NCI-H1048 (cell line): Measurements from ENCODE around the gene SEPHS1.
A peak's percentile ranks its signal among the peaks of the same experiment; 100 is the strongest.
"Not testable (repeated sequence)": the region's sequence is repeated elsewhere in the genome, so short reads cannot be mapped to it uniquely, and the experiment has no call there.

Experiments
- DNase-seq: peaks from one replicate; lab custom pipeline; 2025; lab: John Stamatoyannopoulos, UW

The SEPHS1 gene, protein sequence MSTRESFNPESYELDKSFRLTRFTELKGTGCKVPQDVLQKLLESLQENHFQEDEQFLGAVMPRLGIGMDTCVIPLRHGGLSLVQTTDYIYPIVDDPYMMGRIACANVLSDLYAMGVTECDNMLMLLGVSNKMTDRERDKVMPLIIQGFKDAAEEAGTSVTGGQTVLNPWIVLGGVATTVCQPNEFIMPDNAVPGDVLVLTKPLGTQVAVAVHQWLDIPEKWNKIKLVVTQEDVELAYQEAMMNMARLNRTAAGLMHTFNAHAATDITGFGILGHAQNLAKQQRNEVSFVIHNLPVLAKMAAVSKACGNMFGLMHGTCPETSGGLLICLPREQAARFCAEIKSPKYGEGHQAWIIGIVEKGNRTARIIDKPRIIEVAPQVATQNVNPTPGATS

DNA sequence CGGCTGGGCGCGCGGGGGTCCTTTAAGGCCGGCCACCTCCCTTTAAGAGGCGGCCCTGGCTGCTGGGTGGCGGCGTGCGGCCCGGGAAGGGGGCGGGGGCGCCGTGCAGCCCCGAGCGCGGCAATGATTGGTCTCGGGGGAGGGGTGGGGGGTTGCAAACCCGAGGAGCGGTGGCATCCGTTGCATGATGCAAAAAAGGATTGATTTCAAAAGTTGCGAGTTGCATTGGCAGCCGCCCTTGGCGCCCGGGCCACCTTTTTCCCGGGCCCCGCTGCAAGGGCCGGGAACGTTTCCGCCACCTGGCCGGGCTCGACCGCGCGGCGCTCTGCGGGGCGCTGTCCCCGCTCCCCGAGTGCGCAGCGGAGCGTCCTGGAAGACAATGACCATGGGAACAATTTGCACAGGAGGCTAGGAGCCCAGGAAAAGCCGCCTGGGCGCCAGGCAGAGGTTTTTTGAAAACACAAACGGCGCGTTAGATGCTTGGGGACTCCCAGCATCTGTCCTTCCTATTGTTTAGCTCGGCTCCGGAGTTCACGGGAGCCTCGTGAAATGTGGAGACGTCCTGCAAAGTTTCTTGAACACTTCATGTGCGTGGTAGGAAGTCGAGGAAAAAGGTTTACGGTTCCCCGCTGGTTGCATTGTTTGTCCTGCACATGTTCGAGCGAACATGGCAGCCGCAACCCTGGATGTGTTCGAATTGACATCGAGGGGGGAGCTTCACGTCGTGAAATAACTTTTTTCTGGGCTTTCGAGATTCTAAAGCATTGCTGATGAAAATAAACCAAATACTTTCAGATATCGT, at the start of gene SEPHS1:
Gene SEPHS1, minus strand, starts transcription at position 78 of the 802 bp plus-strand sequence. CDS start 3,343 bp downstream, outside the sequence.
- DNase-seq: peak; percentile 78

DNA sequence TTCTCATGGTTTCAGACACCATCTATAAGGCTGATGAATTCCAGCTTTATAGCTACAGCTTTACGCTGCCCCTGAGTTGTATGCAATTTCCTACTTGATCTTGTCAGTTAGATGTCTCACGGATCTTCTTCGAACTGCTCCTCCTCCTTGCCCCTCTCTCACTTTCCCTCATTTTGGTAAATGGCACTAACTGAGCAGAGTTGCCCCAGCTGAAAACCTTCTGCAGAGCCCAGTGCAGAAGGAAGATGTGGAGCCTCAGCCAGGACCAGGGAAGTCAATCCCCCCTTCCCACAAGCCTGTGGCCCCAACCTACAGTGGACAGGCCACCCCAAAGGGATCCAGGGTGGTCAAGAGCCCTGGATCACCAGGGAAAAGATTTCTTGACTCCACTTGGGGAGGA, 49.0 kb upstream of the SEPHS1 start:
- DNase-seq: no peak

DNA sequence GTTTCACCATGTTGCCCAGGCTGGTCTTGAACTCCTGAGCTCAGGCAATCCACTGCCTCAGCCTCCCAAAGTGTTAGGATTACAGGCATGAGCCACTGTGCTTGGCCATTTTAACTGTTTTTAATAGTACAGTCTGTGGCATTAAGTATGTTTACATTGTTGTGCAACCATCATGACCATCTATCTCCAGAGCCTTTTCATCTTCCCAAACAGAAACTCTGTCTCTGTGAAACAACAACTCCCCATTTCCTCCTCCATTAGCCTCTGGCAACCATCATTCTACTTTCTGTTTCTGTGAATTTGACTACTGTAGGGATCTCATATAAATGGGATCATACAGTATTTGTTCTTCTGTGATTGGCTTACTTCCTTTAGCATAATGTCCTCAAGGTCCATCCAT, 48.3 kb upstream of the SEPHS1 start:
- no peak for DNase-seq

DNA sequence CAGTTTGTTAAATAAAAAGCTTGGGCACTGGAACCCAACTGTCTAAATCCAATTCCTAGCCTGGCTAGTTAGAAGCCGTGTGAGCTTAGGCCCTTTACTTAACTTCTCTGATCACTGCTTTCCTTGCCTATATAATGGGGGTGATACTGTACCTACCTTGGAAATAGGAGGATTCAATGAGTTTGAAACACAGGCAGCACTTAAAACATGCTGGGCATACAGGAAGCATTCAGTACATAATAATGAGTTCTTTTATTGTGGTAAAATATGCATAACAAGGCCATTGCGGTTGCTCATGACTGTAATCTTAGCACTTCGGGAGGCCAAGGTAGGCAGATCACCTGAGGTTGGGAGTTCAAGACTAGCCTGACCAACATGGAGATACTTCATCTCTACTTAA, 47.4 kb upstream of the SEPHS1 start:
- DNase-seq: no peak

DNA sequence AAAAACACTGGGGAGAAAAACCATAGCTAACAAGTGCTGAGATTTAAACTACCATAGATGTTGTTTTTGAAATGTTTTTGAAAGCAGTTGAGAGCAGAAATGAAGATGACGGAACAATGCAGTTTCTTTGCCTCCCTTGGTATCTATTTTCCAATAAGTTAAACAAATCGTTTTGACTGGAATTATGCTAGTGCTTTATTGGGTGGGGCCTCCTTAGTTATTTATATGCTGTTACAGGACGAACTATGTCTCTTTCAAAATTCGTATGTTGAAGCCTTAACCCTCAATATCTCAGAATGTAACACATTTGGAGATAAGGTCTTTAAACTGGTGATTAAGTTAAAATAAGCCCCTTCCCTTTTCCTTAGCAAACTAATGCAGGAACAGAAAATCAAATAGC, 45.5 kb upstream of the SEPHS1 start:
- DNase-seq: no peak

DNA sequence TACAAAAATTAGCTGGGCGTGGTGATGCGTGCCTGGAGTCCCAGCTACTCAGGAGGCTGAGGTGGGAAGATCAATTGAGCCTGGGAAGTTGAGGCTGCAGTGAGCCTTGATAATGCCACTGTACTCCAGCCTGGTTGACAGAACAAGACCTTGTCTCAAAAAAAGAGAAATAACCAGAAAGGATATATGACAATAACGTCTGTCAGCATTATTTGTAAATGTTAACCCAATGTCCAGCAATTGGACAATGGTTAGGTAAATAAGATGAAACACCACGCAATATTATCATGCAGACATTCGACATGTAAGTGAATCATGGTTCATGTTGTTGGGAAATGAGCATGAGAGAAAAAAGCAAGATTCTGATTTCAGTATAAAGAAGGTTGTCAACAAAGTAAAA, 44.6 kb upstream of the SEPHS1 start:
- DNase-seq: no peak

DNA sequence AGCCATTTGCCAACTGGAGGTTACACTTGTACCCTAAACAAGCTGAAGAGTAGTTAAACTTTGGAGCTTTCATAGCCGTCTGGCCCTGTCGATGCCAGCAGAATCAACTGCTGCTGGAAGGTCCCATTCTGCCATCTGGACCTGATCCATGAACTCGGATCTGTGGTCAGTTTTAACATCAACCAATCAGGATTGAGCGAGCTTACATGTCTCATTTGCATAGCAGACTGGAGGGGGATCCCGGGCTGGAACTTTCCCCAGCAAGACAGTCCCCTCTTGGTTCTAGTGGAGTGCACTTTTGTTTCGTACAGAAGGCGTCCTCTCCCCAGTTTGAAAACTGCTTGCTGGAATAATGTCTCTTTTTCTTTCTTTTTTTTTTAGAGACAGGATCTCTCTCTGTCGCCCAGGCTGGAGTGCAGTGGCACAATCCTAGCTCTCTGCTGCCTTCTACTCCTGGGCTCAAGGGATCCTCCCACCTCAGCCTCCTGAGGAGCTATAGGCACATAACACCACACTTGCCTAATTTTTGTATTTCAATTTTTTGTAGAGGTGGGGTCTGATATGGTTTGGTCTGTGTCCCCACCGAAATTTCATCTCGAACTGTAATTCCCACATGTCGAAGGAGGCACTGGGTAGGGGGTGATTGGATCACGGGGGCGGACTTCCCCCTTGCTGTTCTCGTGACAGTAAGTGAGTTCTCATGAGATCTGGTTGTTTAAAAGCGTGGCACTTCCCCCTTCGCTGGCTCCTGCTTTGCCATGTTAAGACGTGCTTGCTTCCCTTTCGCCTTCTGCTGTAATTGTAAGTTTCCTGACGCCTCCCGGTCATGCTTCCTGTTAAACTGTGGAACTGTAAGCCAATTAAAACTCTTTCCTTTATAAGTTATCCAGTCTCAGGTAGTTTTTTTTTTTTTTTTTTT, 42.8 kb upstream of the SEPHS1 start:
- no peak for DNase-seq

DNA sequence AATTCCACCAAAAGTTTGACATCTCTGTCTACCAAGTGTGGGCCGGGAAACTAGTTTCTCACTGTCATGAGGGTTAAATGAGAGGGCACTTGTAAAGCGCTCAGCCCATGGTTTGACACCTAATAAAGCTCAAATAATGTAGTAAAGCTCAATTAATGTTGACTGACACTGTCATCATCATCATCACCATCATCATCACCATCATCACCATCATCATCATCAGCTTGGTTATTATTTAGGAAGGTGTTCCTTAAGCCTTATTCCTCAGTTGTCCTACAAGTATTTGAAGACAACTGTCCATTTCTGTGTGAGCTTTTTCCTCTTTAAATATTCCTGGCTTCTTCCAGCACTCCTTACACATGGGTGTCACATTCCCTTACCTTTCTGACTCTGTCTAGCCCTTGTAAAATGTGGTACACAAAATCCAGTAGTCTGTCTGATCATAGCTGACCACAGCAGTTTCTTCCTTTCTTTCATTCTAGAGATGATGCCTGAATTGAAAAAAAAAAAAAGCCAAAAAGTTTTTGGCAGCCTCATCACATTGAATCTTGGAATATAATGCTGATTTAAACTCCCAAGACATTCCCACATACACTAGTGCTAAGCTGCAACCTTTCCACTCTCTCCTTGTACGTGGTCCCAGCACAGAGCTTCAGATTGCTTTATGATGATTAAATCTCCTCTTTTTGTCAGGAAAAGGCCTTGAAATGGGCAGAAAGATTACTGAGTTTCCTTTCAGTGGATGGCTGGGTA, 40.6 kb upstream of the SEPHS1 start:
- DNase-seq: no peak

DNA sequence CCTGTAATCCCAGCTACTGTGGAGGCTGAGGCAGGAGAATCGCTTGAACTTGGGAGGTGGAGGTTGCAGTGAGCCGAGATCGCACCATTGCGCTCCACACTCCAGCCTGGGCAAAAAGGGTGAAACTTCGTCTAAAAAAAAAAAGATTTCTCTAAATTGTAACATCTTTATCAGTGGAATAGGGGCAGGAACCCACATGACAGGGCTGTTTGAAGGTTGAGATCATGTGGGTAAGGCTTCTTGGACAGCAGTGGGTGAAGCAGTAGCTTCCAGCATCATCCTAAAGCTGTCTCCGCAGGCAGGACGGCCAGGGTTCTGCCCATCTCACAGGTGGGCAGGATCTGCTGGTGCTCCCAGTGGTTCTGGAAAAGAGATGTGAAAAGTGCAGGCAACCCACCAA, 37.9 kb upstream of the SEPHS1 start:
- no peak for DNase-seq

DNA sequence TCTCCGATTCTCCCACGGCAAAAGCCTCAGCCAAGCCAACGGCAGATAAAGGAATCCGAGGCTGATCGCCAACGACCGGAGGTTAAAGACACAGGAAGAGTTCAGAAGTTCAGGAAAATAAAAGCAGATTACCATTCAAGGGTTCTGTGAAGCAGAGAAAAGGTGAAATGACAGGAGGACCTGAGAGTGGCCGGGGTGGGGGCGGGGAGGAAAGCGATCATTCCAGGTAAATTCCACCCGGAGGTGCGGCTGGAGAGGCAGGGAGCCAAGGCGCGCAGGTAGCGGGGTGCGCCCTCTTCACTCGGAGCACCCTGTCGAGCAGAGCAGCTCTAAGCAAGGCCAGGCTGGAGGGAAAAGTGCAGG, 35.3 kb upstream of the SEPHS1 start:
- no peak for DNase-seq

DNA sequence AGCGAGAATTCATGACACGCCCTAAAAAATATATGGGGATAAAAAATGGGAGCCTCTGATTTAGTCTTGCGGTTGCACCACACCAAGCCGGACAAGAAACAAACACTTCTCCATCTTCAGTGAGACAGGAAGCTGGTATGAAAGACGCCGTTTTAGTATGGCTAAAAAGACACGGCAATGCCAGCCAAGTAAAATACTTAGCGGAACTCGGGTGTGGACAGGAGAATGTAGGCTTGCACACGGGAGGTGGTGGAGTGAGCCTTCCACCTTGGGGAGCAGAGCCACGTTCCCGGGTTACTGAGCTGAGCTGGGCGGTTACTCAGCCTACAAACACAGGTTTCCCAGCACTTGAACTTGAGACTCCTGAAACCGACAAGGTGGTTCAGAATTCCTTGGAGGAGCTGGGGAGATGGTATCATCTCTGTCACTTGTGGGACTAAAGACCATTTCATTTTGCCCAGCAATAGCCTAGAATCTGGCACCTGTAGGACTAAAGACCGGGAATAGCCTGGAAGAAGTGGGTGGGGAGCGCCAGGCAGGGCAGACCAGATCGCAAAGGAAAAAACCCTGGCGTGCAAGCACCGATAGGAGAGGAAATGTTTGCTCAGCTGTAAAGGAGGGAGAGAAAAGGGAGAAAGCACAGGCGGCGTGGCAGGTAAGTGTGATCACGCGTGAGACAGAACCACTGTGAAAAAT, 34.8 kb upstream of the SEPHS1 start:
- DNase-seq: no peak

DNA sequence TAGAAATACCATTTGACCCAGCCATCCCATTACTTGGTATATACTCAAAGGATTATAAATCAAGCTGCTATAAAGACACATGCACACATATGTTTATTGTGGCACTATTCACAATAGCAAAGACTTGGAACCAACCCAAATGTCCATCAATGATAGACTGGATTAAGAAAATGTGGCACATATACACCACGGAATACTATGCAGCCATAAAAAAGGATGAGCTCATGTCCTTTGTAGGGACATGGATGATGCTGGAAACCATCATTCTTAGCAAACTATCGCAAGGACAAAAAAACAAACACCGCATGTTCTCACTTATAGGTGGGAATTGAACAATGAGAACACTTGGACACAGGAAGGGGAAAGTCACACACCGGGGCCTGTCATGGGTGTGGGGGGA, 31.0 kb upstream of the SEPHS1 start:
- not testable (repeated sequence) for DNase-seq

DNA sequence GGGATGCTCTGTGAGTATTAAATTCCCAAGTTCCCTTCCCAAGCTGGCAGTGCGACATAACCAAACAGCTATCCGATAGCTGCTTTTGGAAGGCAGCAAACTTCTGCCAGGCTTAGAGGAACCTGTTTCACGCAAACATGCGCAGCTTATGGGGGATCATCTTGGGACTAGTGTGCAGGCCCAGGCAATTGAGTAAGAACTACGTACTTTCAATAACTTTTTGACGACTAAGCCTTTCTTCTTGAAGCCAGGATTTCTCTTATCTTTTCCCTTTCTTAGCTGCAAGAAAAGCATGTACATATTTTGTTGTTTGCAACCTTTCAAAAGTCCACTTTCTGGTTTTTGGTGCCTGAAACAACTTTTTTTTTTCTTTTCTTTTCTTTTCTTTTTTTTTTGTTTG, 28.7 kb upstream of the SEPHS1 start:
- no peak for DNase-seq

DNA sequence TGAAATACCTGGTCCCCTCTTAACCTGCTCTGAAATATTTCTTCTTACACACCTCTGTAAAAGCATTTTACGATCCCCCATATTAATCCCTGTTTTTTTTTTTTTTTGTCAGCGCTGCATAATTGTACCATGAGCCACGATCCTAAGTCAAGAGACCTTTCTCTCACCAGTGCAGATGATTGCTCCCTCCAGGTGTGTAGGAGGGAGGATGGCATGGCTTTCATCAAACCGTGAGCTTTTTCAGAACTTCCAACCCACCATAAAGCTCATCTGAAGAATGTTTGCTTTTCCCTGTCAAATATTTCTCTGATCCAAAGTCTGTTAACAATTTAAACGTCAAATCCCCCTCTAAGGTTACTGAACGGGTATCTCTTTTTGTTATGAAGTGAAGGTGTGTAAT, 28.2 kb upstream of the SEPHS1 start:
- DNase-seq: no peak

DNA sequence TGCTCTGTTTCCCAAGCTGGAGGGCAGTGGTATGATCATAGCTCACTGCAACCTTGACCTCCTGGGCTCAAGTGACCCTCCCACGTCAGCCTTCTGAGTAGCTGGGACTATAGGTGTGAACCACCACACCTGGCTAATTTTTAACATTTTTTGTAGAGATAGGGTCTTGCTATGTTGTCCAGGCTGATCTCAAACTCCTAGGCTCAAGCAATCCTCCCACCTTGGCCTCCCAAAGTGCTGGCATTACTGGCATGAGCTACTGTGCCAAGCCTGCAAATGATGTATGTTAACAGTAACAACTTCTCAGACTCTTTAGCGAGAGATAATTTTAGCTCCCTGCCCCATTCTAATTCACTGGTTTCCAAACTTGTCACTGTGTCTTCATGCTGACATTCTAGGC, 27.7 kb upstream of the SEPHS1 start:
- DNase-seq: no peak

DNA sequence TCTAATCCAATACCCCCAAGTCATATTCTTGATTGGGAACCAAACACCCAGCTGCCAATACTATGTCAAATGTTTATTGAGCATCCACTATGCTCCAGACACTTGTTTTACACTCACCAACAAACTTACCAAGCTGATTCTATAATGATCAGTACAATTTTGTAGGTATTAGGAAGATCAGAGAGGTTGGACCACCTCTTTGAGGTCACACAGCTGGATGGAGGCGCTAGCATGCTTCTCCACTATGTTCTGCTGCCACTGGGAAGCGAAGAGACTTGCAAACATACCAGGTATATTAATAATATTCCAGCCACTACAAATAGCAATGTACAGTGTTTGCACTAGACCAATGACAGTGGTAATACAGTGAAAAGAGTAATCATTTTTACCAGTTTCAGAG, 25.6 kb upstream of the SEPHS1 start:
- DNase-seq: no peak

DNA sequence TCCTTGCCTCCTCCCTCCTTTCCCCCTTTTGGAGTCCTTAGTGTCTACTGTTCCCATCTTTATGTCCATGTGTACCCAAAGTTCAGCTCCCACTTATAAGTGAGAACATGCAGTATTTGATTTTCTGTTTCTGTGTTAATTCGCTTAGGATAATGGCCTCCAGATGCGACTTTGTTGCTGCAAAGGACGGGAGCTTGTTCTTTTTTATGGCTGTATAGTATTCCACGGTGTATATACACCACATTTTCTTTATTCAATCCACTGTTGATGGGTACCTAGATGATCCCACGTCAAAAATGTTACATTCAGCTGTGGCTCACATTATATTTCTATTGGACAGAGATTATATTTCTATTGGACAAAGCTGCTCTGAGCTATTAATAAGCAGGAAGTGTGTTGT, 24.4 kb upstream of the SEPHS1 start:
- DNase-seq: no peak

DNA sequence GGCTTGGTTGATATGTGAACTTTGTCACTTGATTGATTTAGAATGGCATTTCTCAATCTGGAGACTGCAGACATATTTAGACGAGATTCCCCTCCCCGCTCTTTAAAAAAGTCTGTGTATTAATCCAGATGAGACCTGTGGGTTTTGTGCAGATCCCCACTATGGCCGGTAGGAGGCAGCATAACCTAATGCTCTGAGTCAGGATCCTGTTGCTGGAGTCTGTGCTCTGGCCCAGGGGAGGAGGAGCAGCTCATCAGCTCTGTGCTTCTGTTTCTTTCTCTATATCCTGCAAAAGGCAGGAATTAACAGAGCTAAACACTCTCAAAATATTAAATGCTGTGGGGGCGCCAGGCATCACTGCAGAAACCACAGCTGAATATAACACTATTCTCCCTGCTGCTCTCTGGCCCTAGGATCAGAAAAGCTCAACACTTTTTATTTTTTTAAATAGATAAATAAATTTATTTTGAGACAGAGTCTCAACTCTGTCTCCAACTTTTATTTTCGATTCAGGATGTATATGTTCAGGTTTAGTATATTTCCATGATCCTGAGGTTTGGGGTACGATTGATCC, 23.9 kb upstream of the SEPHS1 start:
- peak; percentile 71 for DNase-seq

DNA sequence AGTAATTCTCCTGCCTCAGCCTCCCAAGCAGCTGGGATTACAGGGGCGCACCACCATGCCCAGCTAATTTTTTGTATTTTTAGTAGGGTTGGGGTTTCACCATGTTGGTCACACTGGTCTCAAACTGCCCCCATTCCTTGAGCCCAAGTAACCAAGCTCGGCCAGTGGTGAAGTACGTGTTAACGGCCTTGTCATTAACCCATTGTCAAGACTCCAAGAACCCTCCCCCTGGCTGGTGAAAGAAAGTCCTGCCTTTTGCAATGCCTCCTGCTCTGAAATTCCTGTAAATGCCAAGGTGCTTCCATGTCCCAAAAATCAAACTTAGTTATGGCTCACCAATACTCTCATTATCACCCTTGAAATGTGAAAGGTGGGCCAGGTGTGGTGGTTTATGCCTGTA, 18.8 kb upstream of the SEPHS1 start:
- no peak for DNase-seq

DNA sequence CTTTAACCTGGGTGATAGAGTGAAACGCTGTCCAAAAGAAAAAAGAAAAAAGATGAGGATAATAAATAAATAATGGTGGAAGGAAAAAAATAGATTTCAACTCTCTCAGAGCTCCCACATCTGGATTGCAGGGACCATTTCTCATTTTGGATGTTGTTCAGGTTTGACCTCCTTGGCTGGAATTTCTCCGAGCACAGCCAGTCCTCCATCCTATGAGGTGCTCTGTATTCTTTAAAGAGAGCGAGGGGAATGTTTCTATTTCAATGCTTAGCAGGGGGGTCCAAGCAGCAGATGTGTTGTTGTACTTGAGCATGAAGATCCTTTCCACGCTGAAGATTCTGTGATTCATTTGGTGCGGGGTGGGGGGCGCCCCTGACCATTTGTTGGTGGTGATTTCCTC, 17.7 kb upstream of the SEPHS1 start:
- no peak for DNase-seq

DNA sequence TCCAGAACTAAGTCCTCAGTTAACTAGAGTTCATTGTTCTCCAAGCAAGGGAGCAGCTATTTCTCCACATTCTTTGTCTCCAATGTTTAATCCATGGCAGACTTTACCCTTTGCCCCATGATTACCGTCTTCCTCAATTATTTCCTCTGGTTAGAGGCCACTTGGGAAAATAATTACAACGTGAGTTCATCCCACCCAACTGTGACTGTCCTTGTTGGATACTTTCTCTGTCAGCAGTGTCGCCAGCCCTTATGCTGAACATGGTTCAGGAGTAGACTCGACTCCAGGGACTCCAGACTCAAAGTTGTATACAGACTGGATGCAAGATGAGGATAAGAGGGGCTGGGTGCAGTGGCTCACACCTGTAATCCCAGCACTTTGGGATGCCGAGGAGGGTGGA, 17.1 kb upstream of the SEPHS1 start:
- DNase-seq: no peak
